Measurements from ENCODE around the gene AATF. TPM values are rescaled to one million over a fixed set of nuclear protein-coding genes. Genes with fewer than 3 reads are reported as not detected.

Gene AATF
- total and polyA plus RNA-seq, 4 experiments from 2014 or later: 52.0 to 89.4 (median 60.8) TPM

DNA sequence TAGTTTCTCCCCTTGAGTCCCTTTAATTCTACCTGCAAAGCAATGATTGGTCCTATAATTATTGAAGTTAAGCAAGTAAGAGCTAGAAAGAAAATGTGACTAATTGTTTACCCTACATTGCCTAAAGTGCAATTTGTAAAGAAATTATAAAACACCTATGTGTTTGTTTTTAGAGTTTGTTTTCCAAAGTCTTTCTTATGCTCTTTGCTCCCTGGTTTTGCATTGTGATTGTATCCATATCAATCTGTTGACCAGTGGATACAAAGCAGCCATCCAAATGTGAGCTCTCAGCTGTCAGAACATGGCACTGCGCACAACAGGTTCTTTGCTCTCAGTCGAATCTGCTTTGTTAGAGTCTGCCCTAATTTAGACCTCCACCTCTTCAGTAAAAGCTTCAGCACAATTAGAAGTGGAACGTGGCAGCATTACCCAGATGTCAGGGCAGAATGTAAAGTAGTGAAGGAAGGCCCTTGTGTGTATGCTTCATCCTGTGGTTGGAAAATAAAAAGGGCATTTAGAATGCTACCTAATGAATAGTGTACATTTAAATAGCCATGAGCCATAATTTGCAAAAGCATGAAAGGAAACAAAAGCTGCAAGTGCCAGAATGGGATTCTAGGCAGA, 70.5 kb downstream of the AATF start:
- ChIA-PET CTCF (ENCODE audit: partially characterized antibody) (interaction anchor here (0.9 to 1.1 kb wide), 3 partner anchors 13 to 30 kb away, joined by 3 read pairs; no protein-coding TSS in a partner anchor), POLR2A (ENCODE audit: partially characterized antibody) (no interaction called here)
- H3K4me1 ChIP-seq (ENCODE audit: insufficient read depth, low read length): no peaks in the 10 kb centered on the region
- no peak for DNase-seq
- Mint-ChIP-seq H3K27me3 (no peaks in the 10 kb centered on the region), H3K4me1 (peaks cover 3 to 14% (median 8%) of the 10 kb centered on the region in 4 donors), H3K27ac (no peak overlapping the region), H3K9me3 (no peaks in the 10 kb centered on the region), H3K4me3 (no peak overlapping the region), H3K36me3 (peaks cover 41 to 48% of the 10 kb centered on the region in 2 donors)
- no peak overlapping the region for H3K4me3 ChIP-seq (ENCODE audit: low read length in 2 of 2)
- intact Hi-C loops (cut with micrococcal nuclease): no loop called here
- H3K27ac ChIP-seq (ENCODE audit: low read depth, low read length): no peak overlapping the region
- peaks cover 21% of the 10 kb centered on the region for H3K36me3 ChIP-seq (ENCODE audit: insufficient read depth, low read length)
- no peaks in the 10 kb centered on the region for H3K9me3 ChIP-seq (ENCODE audit: control insufficient read depth in 1 of 2, low read length in 2 of 2)
- no peaks in the 10 kb centered on the region for H3K27me3 ChIP-seq (ENCODE audit: insufficient read depth, low read length)

DNA sequence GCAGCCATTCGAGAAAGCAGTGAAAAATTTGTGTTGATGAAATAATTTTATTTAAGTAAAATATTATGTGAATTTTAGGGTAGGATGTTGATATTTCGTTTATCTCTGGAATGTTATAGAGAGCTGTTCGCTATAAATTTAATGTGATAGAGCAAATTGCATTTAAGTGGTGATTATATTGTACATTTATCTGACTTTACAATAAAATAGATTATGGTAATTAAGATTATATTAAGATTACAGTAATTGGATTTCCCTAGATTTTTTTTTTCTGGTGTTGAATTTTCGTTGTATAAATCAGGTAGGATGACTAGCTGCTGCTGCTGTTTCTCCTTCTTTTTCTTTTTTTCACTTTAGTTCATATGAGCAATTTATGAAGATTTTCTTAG, 71.0 kb downstream of the AATF start:
- Mint-ChIP-seq H3K4me3 (no peak overlapping the region), H3K27ac (no peak overlapping the region), H3K9me3 (no peaks in the 10 kb centered on the region), H3K4me1 (peaks cover 8 to 16% (median 11%) of the 10 kb centered on the region in 4 donors), H3K27me3 (no peaks in the 10 kb centered on the region), H3K36me3 (peaks cover 41 to 48% of the 10 kb centered on the region in 2 donors)
- DNase-seq: no peak
- Histone ChIP-seq H3K27ac (ENCODE audit: low read depth, low read length) (no peak overlapping the region), H3K9me3 (ENCODE audit: control insufficient read depth in 1 of 2, low read length in 2 of 2) (no peaks in the 10 kb centered on the region), H3K4me1 (ENCODE audit: insufficient read depth, low read length) (no peaks in the 10 kb centered on the region), H3K27me3 (ENCODE audit: insufficient read depth, low read length) (no peaks in the 10 kb centered on the region), H3K4me3 (ENCODE audit: low read length in 2 of 2) (no peak overlapping the region), H3K36me3 (ENCODE audit: insufficient read depth, low read length) (peaks cover 21% of the 10 kb centered on the region)
- CTCF ChIA-PET (ENCODE audit: partially characterized antibody): no interaction called here
- intact Hi-C loops (cut with micrococcal nuclease): no loop called here
- POLR2A ChIA-PET (ENCODE audit: partially characterized antibody): no interaction called here

DNA sequence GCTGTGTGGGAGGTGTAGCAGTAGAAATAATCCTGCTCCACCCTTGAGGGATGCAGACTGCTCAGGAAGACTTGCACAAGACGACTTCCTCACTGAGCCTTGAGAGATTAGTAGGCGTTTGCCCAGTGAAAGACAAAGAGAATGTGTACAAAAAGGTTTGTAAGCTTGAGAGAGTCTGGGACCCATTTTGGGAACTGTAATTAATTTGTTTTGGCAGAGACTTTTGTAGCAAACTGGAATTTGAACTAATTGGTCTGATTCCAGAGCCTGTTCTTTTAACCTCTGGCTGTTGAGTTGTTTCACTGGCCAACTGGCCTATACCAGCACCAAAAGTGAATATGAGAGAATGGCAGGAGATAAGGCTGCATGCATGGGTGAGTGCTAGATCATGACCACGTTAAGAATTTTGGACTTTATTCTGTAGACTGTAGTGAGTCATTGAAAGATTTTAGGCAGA, 75.5 kb downstream of the AATF start:
- peak overlapping the region in 4 of 7 donors; percentile 20 to 78 (median 44) for H3K27ac Mint-ChIP-seq
- CTCF ChIA-PET (ENCODE audit: partially characterized antibody): no interaction called here
- Histone ChIP-seq H3K4me3 (ENCODE audit: low read length in 2 of 2) (no peak overlapping the region), H3K9me3 (ENCODE audit: control insufficient read depth in 1 of 2, low read length in 2 of 2) (no peaks in the 10 kb centered on the region), H3K27ac (ENCODE audit: low read depth, low read length) (no peak overlapping the region), H3K27me3 (ENCODE audit: insufficient read depth, low read length) (no peaks in the 10 kb centered on the region), H3K4me1 (ENCODE audit: insufficient read depth, low read length) (peaks cover 8% of the 10 kb centered on the region), H3K36me3 (ENCODE audit: insufficient read depth, low read length) (peaks cover 17% of the 10 kb centered on the region)
- no peaks in the 10 kb centered on the region for H3K9me3 Mint-ChIP-seq
- intact Hi-C loops (cut with micrococcal nuclease): no loop called here
- POLR2A ChIA-PET (ENCODE audit: partially characterized antibody): no interaction called here
- H3K4me3 Mint-ChIP-seq: no peak overlapping the region
- no peak for DNase-seq
- H3K27me3 Mint-ChIP-seq: no peaks in the 10 kb centered on the region
- H3K36me3 Mint-ChIP-seq: peaks cover 26 to 35% of the 10 kb centered on the region in 2 donors
- H3K4me1 Mint-ChIP-seq: peaks cover 17 to 26% (median 23%) of the 10 kb centered on the region in 4 donors

DNA sequence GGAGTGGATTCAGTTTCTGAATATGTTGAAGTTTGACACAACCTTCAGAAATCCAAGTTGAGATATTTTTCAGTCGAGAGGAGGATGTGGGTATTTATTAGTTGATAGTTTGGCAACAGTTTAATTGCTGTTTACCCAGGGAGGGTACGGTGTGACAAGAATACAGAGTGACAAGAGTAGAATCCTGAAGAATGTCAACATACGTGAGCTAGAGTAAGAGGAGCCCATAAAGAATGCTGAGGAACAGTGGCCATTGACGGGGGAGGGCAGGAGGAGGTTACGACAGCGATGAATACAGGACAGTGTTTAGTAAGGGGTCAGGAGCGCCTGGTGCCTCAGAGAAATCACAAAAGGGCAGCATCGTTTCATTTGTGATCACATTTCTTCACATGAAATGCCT, 76.5 kb downstream of the AATF start:
- Histone ChIP-seq H3K27ac (ENCODE audit: low read depth, low read length) (no peak overlapping the region), H3K9me3 (ENCODE audit: control insufficient read depth in 1 of 2, low read length in 2 of 2) (no peaks in the 10 kb centered on the region), H3K36me3 (ENCODE audit: insufficient read depth, low read length) (peaks cover 16% of the 10 kb centered on the region), H3K27me3 (ENCODE audit: insufficient read depth, low read length) (no peaks in the 10 kb centered on the region), H3K4me1 (ENCODE audit: insufficient read depth, low read length) (peaks cover 8% of the 10 kb centered on the region), H3K4me3 (ENCODE audit: low read length in 2 of 2) (no peak overlapping the region)
- ChIA-PET CTCF (ENCODE audit: partially characterized antibody) (no interaction called here), POLR2A (ENCODE audit: partially characterized antibody) (no interaction called here)
- DNase-seq: no peak
- no peaks in the 10 kb centered on the region for H3K9me3 Mint-ChIP-seq
- peaks cover 17 to 26% (median 23%) of the 10 kb centered on the region in 4 donors for H3K4me1 Mint-ChIP-seq
- no peaks in the 10 kb centered on the region for H3K27me3 Mint-ChIP-seq
- intact Hi-C loops (cut with micrococcal nuclease): no loop called here
- H3K27ac Mint-ChIP-seq: peak overlapping the region in 6 of 7 donors; percentile 0 to 50 (median 16)
- H3K4me3 Mint-ChIP-seq: no peak overlapping the region
- H3K36me3 Mint-ChIP-seq: peaks cover 23 to 33% of the 10 kb centered on the region in 2 donors

DNA sequence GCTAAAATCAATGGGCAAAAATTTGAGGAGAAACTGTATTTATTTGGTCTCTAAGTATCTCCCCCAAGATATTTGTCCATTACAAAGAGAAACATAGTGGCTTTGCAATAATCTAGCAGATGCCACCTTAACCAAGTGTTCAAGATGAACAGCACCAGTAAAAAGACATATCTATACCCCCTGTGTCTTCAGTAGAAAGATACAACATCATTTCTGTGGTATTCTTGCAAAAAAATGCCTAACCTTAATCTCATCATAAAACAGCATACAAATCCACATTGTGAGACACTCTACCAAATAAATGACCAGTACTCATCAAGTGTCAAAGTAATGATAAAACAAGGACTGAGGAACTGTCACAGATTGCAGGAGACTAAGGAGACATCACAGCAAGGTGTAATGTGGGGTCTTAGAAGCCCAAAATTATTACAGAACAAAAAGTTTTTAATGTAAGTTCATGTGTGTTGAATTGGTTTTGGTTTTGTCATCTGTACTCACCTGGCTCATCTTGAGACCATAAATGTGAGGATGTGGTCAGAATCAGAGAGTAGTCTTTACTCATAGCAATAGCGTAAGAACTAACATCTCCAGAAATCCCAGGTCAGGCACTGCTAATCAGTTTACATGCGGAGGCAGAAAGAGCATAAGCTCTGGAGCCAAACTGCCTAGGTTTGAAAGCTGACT, 77.2 kb downstream of the AATF start:
- intact Hi-C loops (cut with micrococcal nuclease): no loop called here
- H3K27ac ChIP-seq (ENCODE audit: low read depth, low read length): no peak overlapping the region
- ChIA-PET CTCF (ENCODE audit: partially characterized antibody) (no interaction called here), POLR2A (ENCODE audit: partially characterized antibody) (no interaction called here)
- Mint-ChIP-seq H3K36me3 (peaks cover 18 to 36% of the 10 kb centered on the region in 2 donors), H3K4me3 (no peak overlapping the region), H3K27me3 (no peaks in the 10 kb centered on the region), H3K9me3 (no peaks in the 10 kb centered on the region), H3K4me1 (peaks cover 17 to 26% (median 22%) of the 10 kb centered on the region in 4 donors), H3K27ac (peak overlapping the region in 4 of 7 donors; percentile 1 to 24 (median 12))
- no peaks in the 10 kb centered on the region for H3K27me3 ChIP-seq (ENCODE audit: insufficient read depth, low read length)
- H3K4me3 ChIP-seq (ENCODE audit: low read length in 2 of 2): no peak overlapping the region
- H3K4me1 ChIP-seq (ENCODE audit: insufficient read depth, low read length): peaks cover 8% of the 10 kb centered on the region
- H3K9me3 ChIP-seq (ENCODE audit: control insufficient read depth in 1 of 2, low read length in 2 of 2): no peaks in the 10 kb centered on the region
- peaks cover 10% of the 10 kb centered on the region for H3K36me3 ChIP-seq (ENCODE audit: insufficient read depth, low read length)
- DNase-seq: peak in 1 of 5 donors; percentile 4

DNA sequence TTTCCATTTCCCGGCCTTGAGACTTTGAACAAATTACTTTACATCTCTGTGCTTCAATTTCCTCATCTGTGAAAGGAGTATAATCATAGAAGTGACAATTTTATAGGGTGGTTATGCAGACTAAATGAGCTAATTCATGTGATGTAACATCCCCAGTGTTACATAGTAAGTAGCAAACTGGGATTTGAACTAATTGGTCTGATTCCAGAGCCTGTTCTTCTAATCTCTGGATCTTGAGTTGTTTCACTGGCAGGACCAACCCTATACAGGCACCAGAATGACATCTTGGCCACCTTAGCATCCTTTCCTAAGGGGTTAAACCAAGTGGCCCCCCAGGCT, 77.7 kb downstream of the AATF start:
- no peak overlapping the region for H3K4me3 Mint-ChIP-seq
- no peak overlapping the region for H3K27ac ChIP-seq (ENCODE audit: low read depth, low read length)
- intact Hi-C loops (cut with micrococcal nuclease): no loop called here
- no peaks in the 10 kb centered on the region for H3K9me3 ChIP-seq (ENCODE audit: control insufficient read depth in 1 of 2, low read length in 2 of 2)
- H3K27me3 ChIP-seq (ENCODE audit: insufficient read depth, low read length): no peaks in the 10 kb centered on the region
- peaks cover 17 to 26% (median 22%) of the 10 kb centered on the region in 4 donors for H3K4me1 Mint-ChIP-seq
- H3K9me3 Mint-ChIP-seq: no peaks in the 10 kb centered on the region
- no peak for DNase-seq
- peak overlapping the region in 2 of 7 donors; percentile 23 to 77 for H3K27ac Mint-ChIP-seq
- H3K36me3 Mint-ChIP-seq: peaks cover 19 to 39% of the 10 kb centered on the region in 2 donors
- peaks cover 8% of the 10 kb centered on the region for H3K4me1 ChIP-seq (ENCODE audit: insufficient read depth, low read length)
- H3K36me3 ChIP-seq (ENCODE audit: insufficient read depth, low read length): peaks cover 15% of the 10 kb centered on the region
- ChIA-PET POLR2A (ENCODE audit: partially characterized antibody) (no interaction called here), CTCF (ENCODE audit: partially characterized antibody) (no interaction called here)
- no peak overlapping the region for H3K4me3 ChIP-seq (ENCODE audit: low read length in 2 of 2)
- H3K27me3 Mint-ChIP-seq: no peaks in the 10 kb centered on the region

DNA sequence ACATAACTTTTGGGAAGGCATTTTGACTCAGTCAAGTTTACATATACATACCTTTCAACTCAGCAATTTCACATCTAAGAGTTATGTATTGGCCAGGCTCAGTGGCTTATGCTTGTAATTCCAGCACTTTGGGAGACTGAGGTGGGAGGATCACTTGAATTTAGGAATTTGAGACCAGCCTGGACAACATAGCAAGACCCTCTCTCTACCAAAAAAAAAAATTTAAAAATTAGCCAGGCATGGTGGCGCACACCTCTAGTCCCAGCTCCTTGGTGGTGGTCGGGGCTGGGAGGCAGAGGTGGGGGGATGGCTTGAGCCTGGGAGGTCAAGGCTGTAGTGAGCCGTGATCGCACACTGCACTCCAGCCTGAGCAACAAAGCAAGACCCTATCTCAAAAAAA, 79.3 kb downstream of the AATF start:
- intact Hi-C loops (cut with micrococcal nuclease): no loop called here
- H3K4me1 Mint-ChIP-seq: peaks cover 17 to 26% (median 22%) of the 10 kb centered on the region in 4 donors
- H3K9me3 ChIP-seq (ENCODE audit: control insufficient read depth in 1 of 2, low read length in 2 of 2): no peaks in the 10 kb centered on the region
- H3K27ac Mint-ChIP-seq: peak overlapping the region in 1 of 7 donors; percentile 7
- H3K27ac ChIP-seq (ENCODE audit: low read depth, low read length): no peak overlapping the region
- no peaks in the 10 kb centered on the region for H3K27me3 Mint-ChIP-seq
- ChIA-PET POLR2A (ENCODE audit: partially characterized antibody) (no interaction called here), CTCF (ENCODE audit: partially characterized antibody) (interaction anchor here (1.0 kb wide), 1 partner anchor 19 kb away, joined by 4 read pairs; no protein-coding TSS in a partner anchor)
- H3K27me3 ChIP-seq (ENCODE audit: insufficient read depth, low read length): no peaks in the 10 kb centered on the region
- H3K4me3 ChIP-seq (ENCODE audit: low read length in 2 of 2): no peak overlapping the region
- H3K36me3 Mint-ChIP-seq: peaks cover 18 to 39% of the 10 kb centered on the region in 2 donors
- H3K36me3 ChIP-seq (ENCODE audit: insufficient read depth, low read length): peaks cover 8% of the 10 kb centered on the region
- peaks cover 8% of the 10 kb centered on the region for H3K4me1 ChIP-seq (ENCODE audit: insufficient read depth, low read length)
- peaks cover 0 to 1% (median 0%) of the 10 kb centered on the region in 8 donors for H3K9me3 Mint-ChIP-seq
- DNase-seq: no peak
- H3K4me3 Mint-ChIP-seq: no peak overlapping the region

All from CD4-positive, alpha-beta memory T cell (primary cell).